Colonic mucosa (tissue), 4 donors: ENCODE data around the gene ALS2CL. TPM values are rescaled to one million over a fixed set of nuclear protein-coding genes. Genes with fewer than 3 reads are reported as not detected.

Experiments
- DNase-seq: peaks from one replicate; pipeline ENCODE4 v3.0.0-alpha.2; 2020
- H3K27ac ChIP-seq: fragments of 200-600 bp; one replicate; pipeline ENCODE4 v1.8.0; 2021
- H3K27me3 ChIP-seq: fragments of 200-600 bp; one replicate; pipeline ENCODE4 v1.8.0; 2021
- H3K36me3 ChIP-seq: fragments of 200-600 bp; one replicate; pipeline ENCODE4 v1.8.0; 2021
- H3K4me1 ChIP-seq: fragments of 200-600 bp; one replicate; pipeline ENCODE4 v1.8.0; 2021; ENCODE audit warnings: mild to moderate bottlenecking
- H3K4me3 ChIP-seq: fragments of 200-600 bp; one replicate; pipeline ENCODE4 v1.8.0; 2021
- H3K9ac ChIP-seq, 2 donors: one replicate each; pipeline ENCODE4 v1.7.0; 2013; ENCODE audit warnings: control low read depth in 2 of 2, low read depth in 2 of 2, low read length in 2 of 2
- H3K9me3 ChIP-seq: fragments of 200-600 bp; one replicate; pipeline ENCODE4 v1.8.0; 2021
- intact Hi-C: fragments of 100-400 bp; cut with DNase I; formaldehyde crosslinking; loops from one replicate; pipeline ENCODE4 v1.14.1; 2022
- total RNA-seq, 2 donors: library from RNA; stranded (reverse); fragmentation: NEBNext Ultra II Directional in 1 of 2; extraction: Animal tissue kit (Norgen Biotek cat#: 25700) in 1 of 2; gene quantifications; one replicate each; pipeline ENCODE4 v1.2.1, GENCODE V29; 2021
- TF ChIP-seq, protein P1 (sequence below): fragments of 200-600 bp; IDR thresholded peaks from one replicate; pipeline ENCODE4 v1.8.0; 2022; ENCODE audit warnings: antibody characterized with exemption, mild to moderate bottlenecking
- donor health status: healthy.
- donor health status: DM: no; HTN: no; CAD: no.
- donor health status: DM: no; HTN: no; CAD: no.

Gene ALS2CL
- total RNA-seq, 2 donors from 2014 or later: 21.8 to 40.3 TPM

DNA sequence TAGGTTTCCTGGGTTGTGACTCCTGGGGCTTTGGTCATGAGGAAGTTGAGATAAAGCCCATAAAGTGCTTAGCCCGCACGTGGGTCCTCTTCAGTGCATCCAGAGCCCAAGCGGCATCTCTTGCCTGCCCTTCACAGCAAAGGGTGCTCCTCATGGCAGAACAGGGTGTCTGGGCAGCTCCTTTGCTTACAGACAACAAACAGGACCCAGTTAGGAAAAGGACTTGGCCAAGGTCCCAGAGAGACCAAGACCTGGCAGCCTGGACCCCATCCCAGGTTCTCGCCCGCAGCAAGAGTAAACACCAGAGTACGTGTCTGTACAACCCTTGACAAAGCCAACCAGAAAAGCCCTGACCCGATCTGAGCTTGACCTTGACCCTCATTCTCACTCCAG, 27.0 kb downstream of the ALS2CL start:
- no peaks in the 10 kb centered on the region for H3K4me1 ChIP-seq
- DNase-seq: no peak
- H3K27me3 ChIP-seq: no peaks in the 10 kb centered on the region
- intact Hi-C loops: no loop called here
- H3K27ac ChIP-seq: no peak overlapping the region
- TF ChIP-seq, protein P1, sequence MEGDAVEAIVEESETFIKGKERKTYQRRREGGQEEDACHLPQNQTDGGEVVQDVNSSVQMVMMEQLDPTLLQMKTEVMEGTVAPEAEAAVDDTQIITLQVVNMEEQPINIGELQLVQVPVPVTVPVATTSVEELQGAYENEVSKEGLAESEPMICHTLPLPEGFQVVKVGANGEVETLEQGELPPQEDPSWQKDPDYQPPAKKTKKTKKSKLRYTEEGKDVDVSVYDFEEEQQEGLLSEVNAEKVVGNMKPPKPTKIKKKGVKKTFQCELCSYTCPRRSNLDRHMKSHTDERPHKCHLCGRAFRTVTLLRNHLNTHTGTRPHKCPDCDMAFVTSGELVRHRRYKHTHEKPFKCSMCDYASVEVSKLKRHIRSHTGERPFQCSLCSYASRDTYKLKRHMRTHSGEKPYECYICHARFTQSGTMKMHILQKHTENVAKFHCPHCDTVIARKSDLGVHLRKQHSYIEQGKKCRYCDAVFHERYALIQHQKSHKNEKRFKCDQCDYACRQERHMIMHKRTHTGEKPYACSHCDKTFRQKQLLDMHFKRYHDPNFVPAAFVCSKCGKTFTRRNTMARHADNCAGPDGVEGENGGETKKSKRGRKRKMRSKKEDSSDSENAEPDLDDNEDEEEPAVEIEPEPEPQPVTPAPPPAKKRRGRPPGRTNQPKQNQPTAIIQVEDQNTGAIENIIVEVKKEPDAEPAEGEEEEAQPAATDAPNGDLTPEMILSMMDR: no peak
- H3K9ac ChIP-seq: no peak overlapping the region
- H3K36me3 ChIP-seq: no peaks in the 10 kb centered on the region
- H3K9me3 ChIP-seq: no peaks in the 10 kb centered on the region
- H3K4me3 ChIP-seq: no peak overlapping the region

DNA sequence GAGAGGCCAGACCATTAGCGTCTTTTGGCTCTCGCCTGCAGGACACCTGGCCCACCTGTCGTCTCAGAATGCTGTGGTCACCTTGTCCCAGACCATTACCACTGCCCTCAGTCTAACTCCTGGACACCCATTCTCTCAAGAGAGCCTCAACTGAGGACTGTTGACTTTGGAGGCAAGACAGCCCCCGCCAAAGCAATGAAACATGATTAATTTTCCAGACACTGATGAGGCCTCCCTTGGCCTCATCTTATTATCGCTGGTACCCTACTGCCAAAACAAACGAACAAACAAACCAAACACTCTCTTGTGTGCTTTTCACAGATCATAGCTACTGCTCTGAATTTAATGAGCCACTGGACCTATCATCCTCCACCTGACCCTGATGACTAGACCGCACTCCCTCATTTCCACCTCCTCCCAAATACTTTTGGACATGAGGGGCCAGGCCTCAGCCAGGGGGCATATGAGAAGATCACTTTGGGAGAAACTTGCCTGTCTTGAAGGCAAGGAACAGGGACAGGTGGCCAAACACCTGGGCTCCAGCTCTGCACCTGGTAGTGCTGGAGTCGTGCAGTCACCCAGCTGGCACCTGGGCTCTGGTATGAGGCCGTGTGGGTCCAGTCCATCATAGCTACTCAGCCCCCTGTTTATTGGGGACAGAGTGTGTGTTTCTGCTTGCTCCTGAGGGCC, 27.6 kb downstream of the ALS2CL start:
- H3K4me1 ChIP-seq: no peaks in the 10 kb centered on the region
- no peaks in the 10 kb centered on the region for H3K27me3 ChIP-seq
- TF ChIP-seq, protein P1: no peak
- DNase-seq: no peak
- no peaks in the 10 kb centered on the region for H3K36me3 ChIP-seq
- H3K4me3 ChIP-seq: no peak overlapping the region
- H3K9me3 ChIP-seq: no peaks in the 10 kb centered on the region
- intact Hi-C loops: no loop called here
- no peak overlapping the region for H3K9ac ChIP-seq
- no peak overlapping the region for H3K27ac ChIP-seq

DNA sequence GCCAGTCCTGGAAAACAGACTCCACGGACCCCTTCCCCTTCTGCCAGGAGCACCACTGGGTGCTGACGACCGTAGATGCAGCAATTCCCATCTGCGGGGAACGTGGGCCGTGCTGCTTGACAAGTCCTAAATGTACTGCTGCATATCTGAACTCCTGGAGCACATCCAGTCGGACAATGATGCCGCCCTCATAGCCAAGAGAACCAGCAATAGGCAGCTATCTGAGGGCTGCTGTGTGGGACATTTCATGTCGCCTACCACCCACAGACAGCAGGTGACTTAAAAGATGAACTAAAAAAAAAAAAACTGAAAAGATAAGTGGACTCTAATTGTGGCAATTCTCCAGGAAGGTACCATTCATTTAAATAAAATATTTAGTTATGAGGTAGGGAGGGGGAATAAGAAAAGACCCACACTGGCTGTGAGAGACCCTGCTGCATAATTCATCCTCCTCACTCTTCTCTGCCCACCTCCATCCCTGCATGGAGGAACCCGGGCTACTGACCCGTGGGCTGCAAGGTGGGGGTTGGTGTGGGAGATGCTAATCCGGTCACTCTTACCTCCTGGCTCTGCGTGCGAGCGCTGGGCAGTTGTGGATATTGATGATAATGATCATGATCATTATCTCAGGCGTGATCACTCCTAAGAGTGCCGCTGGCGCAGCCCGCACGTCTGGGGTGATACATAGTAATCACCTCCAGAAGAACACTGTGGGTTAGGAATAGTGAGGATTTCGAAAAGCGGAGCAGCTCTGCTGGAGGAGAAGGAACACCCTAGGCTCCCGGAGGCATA, 28.3 kb downstream of the ALS2CL start:
- no peak for DNase-seq
- Histone ChIP-seq H3K4me1 (no peaks in the 10 kb centered on the region), H3K27ac (no peak overlapping the region), H3K9me3 (no peaks in the 10 kb centered on the region), H3K9ac (no peak overlapping the region), H3K27me3 (no peaks in the 10 kb centered on the region), H3K36me3 (no peaks in the 10 kb centered on the region), H3K4me3 (no peak overlapping the region)
- intact Hi-C loops: no loop called here
- TF ChIP-seq, protein P1: no peak

DNA sequence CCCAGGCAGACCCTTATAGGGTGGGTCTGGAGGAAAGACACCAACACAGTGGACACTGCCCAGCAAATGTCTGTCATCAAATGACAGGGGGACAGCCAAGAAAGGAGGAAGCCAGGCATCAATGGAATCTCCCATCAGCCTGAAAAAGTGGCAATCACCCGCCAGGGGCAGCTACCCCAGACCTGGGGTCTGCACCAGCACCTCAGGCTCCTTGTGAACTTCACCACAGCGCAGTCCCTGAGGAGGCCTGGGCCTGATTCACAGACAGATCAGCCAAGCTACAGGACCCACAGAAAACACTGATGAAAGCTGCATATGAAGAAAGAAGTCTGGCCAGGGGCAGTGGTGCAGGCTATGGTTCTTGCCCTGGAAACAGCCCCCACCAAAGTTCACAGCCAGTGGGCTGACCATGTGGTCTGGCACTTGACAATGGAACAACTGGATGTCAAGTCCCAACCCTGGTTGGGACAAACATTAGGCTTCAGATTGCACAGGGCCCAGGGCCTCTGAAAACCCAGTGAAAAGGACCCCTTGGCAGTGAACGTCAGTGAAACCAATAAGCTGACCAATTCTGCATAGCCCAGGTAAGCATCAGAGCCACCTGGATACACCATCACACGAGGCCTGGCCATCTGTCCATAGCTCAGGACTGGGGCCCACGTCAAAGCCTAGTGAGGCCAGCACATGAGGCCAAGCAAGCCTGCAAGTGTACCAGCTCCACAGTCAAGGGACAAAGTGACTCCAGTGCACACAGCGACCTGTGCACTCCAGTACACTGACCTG, 29.1 kb downstream of the ALS2CL start:
- H3K27ac ChIP-seq: no peak overlapping the region
- H3K4me1 ChIP-seq: no peaks in the 10 kb centered on the region

DNA sequence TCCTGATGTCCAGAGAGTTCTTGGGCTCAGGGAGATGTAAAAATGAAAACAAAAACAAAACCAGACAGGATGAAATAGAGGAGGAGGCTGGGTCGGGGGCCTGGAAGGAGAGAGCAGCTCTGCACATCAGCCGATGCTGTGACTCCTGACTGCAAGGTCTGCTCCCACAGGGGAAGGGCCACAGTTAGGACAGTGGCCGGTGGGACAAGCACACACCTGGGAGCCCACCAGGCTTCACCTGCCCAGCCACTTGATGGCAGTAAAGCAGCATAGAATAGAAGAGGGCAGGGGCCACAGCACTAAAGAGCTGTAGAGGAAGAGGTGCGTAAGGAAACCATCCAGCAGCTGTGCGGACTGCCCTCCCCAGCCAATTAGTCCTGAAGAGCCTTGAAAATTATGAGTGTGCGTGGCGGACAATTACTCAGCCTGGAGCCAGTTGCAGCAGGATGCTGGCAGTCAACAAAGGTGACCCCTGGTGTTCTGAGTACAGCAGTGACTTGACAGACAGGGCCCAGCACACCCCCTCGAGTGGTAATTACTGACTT, 29.8 kb downstream of the ALS2CL start:
- intact Hi-C loops: no loop called here
- DNase-seq: peak; percentile 16
- no peak overlapping the region for H3K27ac ChIP-seq
- H3K27me3 ChIP-seq: no peaks in the 10 kb centered on the region
- TF ChIP-seq, protein P1: no peak
- H3K9ac ChIP-seq: no peak overlapping the region
- no peaks in the 10 kb centered on the region for H3K9me3 ChIP-seq
- no peaks in the 10 kb centered on the region for H3K36me3 ChIP-seq
- H3K4me3 ChIP-seq: no peak overlapping the region
- H3K4me1 ChIP-seq: no peaks in the 10 kb centered on the region

More for the DNA sequence above, 29.1 kb downstream of the ALS2CL start:
- Histone ChIP-seq H3K27me3 (no peaks in the 10 kb centered on the region), H3K36me3 (no peaks in the 10 kb centered on the region), H3K9me3 (no peaks in the 10 kb centered on the region), H3K9ac (no peak overlapping the region), H3K4me3 (no peak overlapping the region)
- intact Hi-C loops: no loop called here
- TF ChIP-seq, protein P1: no peak
- peak; percentile 11 for DNase-seq
